NCI-H774 (cell line): Measurements from ENCODE around the gene ALK.

Source experiments
- DNase-seq: peaks from one replicate; lab custom pipeline; 2025; lab: John Stamatoyannopoulos, UW

Gene ALK

GRCh38 chr2:29610569-29610968 lies 310.8 kb downstream of the ALK start:
- no peak for DNase-seq

- DNase-seq, result no peak
Observed at GRCh38 chr2:29607038-29607420, 314.4 kb downstream of the ALK start.

- no peak for DNase-seq
Observed at GRCh38 chr2:29606104-29607037, 315.0 kb downstream of the ALK start.

GRCh38 chr2:29603341-29603740 lies 318.0 kb downstream of the ALK start:
- DNase-seq, result no peak

DNA sequence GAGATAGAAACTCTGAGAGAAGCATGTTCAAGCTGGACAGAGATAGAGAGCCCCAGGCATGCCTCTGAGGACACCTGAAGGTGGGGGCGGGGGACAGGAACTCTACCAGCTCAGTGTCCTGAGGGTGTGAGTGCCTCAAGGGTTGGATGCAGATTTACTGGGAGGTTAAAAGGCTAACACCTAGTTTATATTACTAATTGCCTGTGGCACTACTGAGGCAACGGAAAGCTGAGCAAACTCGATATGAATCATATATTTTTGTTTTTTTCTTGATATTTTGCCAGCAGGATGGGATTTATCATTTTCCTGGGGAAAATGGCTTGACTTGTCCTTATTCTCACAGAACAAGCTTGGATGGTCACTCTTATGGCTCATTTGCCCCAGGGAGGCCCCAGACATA lies 319.5 kb downstream of the ALK start:
- DNase-seq, result no peak

- no peak for DNase-seq
Observed at GRCh38 chr2:29601321-29601720, 320.1 kb downstream of the ALK start.

GRCh38 chr2:29599946-29600345 lies 321.4 kb downstream of the ALK start:
- DNase-seq, result no peak

DNA sequence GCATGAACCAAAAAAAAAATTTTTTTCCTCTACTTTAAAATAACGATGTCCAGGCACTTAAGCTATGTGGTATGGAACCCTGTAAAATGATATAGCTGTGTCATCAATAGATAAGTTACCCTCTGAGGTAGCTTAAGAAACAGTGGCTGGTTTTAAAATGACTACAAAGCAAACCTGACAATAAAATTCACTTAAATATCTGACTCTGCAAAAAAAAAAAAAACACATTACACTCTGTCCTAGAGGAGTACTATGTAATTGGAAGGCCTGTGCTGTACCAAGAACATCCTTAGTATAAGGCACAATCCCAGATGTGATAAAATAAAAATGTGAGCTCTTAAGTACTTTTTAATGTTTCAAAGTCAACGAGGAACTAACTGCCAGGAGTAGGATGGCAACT lies 322.4 kb downstream of the ALK start:
- DNase-seq, result no peak

DNA sequence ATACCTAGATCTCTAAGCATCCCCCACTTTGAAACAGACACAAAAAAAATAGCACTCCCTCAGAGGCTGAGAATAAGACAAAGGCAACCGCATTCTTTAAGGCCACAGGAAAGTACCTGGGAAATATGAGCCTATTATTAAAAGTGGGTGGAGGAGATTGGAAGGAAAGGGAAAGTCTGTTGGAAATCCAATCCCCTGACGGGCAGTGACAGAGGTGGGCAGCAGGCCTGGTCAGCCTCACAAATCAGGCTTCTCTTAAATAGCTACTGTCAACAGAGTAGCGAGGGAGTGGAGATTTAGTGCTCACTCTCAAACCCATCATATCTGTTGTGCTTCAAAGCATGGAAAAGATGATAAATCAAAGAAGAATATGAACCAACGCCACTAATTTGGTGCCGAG lies 324.4 kb downstream of the ALK start:
- no peak for DNase-seq

DNA sequence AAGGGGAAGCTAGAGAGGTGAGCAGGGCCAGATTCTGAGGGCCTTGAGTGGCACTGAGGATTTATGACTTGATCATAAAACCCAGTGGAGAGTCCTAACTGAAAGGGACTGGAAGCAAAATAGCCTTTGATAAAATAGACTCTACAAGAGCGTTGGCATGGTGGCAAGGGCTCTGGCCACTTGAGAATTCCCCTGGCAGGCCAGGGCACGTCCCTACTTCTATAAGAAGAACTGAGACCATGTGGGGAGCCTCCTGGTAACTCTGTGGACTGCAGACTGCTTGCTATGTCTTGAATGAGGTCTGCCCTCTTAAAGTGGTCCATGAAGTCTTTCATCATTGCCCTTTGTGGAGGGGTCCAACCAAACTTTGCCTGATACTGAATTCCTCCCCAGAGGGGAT lies 324.8 kb downstream of the ALK start:
- no peak for DNase-seq

DNA sequence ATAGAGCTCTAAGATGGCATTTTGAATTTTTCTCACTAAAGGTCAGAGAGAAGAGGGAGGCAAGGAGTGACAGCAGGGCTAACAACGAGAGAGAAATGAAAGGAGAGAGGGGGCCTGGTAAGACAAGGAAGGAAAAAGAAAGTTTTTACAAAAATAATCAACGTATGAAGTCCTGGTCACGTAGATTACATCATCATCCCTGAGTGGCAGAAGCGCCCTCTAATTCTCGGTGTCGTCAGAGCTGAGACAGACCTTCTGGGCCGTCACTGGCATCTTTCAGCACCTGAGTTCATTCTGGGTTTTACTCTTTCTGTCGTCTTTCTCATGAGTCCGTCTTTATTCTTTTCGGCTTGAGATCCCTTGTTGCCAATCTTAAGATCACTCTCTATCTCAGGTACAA lies 329.8 kb downstream of the ALK start:
- no peak for DNase-seq

- DNase-seq, result no peak
Observed at GRCh38 chr2:29590211-29590610, 331.2 kb downstream of the ALK start.

DNA sequence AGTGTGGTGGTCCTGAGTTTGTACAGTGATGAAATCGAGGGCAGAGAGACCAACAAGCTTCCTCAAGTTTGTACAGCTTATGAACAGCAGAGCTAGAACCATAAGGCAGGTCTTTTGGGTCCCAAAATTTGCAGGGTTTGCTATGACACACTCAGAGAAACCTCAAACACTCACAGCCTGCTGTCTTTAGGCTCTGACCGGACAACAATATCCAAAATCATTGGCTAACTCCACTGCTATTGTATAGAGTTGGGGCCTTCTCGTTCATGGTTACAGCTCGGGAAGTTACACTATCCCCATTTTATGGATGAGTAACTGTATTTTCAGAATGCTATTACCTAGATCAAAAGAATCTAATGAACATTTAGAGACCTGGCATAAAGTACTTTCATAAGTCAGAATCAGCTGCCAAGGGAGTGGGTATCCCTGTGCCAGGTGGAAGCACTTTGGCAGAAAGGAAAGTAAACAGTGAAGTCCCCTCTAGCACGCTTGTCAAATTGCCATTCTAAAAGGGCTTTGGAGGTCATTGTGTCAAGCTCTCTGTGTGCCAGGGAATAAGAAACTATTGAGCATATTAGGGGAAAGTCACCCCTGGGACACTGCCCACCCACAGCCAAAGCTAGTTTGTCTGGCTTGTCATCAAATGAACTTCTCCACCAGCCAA lies 331.8 kb downstream of the ALK start:
- DNase-seq, result no peak

DNA sequence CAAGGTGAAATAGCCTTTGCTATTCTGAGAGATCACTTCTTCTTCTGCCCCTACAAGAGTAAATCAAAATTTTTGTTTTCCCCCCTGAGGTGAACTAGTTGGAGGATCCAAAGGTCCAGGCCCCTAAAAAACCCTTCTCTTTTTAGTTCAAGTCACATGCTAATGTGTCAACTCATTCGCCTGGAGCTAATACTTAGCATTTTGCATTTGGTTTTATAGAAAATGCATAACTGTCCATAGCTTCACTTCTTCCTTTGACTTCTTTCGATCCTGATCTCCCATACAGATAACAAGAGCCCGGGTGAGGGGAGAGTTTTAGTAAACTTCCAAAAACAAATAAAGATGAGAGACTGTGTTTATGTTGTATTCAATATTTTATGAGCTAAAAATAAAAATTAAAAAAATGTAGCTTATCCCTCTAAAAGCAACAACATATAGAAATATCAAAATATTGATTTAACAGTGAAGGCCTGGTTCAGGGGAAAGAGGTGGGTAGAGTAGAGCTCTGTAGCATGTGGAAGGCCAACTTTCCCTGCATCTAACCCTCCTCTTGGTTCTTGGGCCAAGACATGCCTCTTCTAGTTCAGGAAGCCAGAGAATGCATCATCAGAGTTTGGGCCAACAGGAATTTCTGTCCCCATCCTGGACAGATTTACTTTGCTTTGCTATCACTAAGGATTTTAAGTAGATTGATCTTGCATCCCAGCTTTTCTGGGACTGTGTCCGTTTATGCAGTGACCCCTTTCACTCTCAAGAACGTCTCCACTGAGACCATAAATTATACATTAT lies 333.8 kb downstream of the ALK start:
- no peak for DNase-seq

DNA sequence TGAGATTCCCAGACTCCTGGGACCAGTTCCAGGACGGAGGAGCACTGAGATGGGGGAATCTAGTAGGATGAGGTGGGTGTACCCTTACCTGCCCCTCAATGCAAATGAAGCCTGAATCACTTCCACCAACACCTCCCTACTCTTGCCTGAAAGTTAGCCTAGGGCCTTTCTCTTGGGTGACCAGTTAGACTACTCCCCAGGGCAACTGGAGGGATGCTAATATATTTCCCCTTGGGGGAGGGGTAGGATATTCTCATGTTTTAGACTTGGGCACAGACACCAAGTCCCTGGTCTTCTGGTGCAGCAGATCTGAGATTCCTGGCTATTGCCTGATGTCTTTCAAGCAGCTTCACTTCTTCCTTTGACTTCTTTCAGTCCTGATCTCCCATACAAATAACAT lies 334.5 kb downstream of the ALK start:
- no peak for DNase-seq

- no peak for DNase-seq
Observed at GRCh38 chr2:29583548-29584156, 337.7 kb downstream of the ALK start.

DNA sequence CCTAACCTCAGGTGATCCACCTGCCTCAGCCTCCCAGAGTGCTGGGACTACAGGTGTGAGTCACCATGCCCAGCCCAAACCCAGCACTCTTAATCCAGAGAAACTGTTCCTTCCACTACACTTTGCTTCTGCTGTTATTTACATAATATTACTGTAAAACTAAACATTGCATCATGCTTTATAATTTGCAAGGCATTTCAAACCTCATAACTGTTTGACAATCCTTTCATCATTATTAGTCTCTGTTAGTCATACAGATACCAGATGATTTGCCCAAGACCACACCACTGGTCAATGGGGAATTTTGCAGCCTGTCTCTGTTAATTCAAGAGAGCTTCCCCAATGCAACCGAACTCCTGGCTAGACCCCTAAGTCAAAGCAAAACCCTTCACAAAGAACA lies 338.3 kb downstream of the ALK start:
- no peak for DNase-seq

DNA sequence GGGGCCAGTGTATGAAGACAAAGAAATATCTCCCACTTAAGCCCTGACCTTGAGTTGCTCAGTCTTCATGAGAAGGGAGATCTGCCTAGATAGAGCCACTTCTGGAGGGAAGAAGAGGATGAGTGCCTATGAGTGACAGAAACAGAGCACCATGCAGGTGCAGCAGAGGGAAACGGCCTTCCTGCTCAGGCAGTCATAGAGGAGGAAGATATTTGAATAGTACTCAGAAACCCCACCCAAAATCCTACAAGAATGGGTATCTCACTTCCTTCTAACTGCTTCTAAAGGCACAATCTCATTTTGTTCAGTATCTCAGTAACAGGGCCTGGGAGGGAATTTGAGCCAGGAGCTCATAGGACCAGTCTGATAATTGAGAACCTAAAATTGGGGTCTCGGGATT lies 339.3 kb downstream of the ALK start:
- DNase-seq, result no peak

DNA sequence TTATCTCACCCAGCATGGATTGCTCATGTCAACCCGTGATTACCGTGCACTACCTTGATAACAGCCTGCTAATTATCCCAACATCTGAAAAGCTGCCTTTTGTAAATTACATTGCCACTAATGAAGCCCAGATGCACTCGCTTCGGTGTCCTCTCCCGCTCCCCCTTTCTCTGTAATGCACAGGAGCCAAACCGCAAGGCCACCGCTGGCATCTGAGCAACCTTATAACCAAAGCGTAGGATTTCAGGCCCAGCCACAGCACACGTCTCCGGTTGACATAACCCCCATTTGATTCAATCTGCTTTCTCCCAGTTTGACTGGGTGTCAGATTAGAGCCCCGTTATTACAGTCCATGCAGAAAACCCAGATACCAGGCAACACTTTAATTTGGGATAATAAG lies 341.2 kb downstream of the ALK start:
- DNase-seq, result no peak

DNA sequence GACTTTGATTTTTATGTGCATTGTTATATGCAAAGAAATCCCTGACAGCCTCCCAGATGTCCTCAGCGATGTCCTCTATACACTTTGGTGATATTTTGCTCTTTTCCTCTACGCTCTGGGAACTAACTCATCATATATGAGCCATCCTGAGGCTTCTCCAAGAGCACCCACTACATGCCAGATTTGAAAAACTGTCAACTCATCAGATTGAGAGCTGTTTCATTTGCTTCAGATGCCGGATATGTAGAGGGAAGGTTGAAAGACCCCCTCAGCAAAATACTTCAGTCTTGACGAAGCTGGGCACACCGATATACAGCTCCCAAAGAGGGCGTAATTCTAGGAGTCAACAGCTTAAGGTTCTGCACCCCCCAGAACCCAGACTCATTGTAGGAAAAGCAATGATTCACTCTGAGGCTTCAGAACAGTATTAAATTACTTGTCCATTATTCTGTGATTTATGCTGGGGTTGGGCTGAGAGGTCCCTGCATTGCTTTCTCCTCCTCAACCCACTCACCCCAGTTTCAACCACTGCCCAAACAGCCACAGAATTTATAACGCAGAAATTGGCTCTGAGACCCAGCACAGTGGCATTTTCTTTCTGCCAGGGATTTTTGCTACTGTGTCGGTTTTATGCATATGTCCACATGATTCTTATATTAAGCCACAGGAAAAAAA lies 341.8 kb downstream of the ALK start:
- DNase-seq, result no peak

- no peak for DNase-seq
Observed at GRCh38 chr2:29578084-29578598, 343.2 kb downstream of the ALK start.

DNA sequence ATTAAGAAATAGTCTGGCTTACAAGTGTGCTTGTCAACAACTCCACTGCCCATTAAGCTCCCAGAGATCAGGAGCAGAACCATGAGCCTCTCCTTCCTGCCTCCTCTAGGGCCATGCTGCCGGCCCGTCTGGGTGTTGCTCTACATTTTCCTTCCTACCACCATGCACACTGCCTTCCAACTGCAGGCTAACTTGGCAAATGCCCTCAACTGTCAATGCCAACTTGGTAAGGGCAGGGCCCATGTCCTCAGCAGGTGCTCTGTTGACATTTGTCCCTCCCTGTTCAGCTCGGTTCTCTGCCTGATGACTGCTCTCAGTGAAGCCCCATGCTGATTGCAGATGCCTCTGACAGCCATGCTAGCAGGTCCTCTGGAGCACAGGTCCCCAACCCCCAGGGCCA lies 345.2 kb downstream of the ALK start:
- no peak for DNase-seq
